ENCODE data around the gene SPATA20. TPM values are rescaled to one million over a fixed set of nuclear protein-coding genes. Genes with fewer than 3 reads are reported as not detected.

The SPATA20 gene
- polyA plus RNA-seq, 2 of the 4 experiments (the other 2 are of a cell fraction): 34.4 to 110 TPM

GRCh38 chr17:50557630-50558029 is 10.7 kb downstream of the SPATA20 start:
- Histone ChIP-seq H3K27ac (no peak overlapping the region), H3K4me3 (no peak overlapping the region), H3K4me2 (no peak overlapping the region), H3K9me3 (no peaks in the 10 kb centered on the region), H3K4me1 (peaks cover 16% of the 10 kb centered on the region)
- DNase-seq (ENCODE audit: low read depth in 1 of 2, low spot score in 1 of 2) (no peak), ATAC-seq (no peak), FAIRE-seq (no peak)
- 96% methylated on average over 4 of the region's 4 CpGs for WGBS (ENCODE audit: missing lambda C conversion rate)
- no peak for TF ChIP-seq RARB (CRISPR knock-in tag; IDR thresholded peaks at IDR 0.05)
- TF ChIP-seq RNF2 (IDR thresholded peaks at IDR 0.05; ENCODE audit: borderline replicate concordance, low read depth): no peak
- no peak for TF ChIP-seq EHMT2 (IDR thresholded peaks at IDR 0.05; ENCODE audit: low read depth)
- TF ChIP-seq POLR2A (IDR thresholded peaks at IDR 0.05; ENCODE audit: low read length): no peak
- TF ChIP-seq JUN (IDR thresholded peaks at IDR 0.05): no peak
- TF ChIP-seq PBX3 (IDR thresholded peaks at IDR 0.05): no peak
- no peak for TF ChIP-seq KDM5A (IDR thresholded peaks at IDR 0.05)
- TF ChIP-seq SMC3 (IDR thresholded peaks at IDR 0.05): no peak
- no peak for TF ChIP-seq ZC3H11A (IDR thresholded peaks at IDR 0.05)
- no peak for TF ChIP-seq HOXA7 (CRISPR knock-in tag; IDR thresholded peaks at IDR 0.05)
- TF ChIP-seq MAFK (IDR thresholded peaks at IDR 0.05; ENCODE audit: partially characterized antibody): no peak
- TF ChIP-seq JUNB (IDR thresholded peaks at IDR 0.05): no peak
- TF ChIP-seq HDAC2 (IDR thresholded peaks at IDR 0.05): no peak
- ChIA-PET CTCF (interaction anchor here (0.8 to 23.7 kb wide), 4 partner anchors 10 to 138 kb away, joined by 3 to 753 read pairs (median 20); partner anchors contain the start of genes ANKRD40 and SPATA20), POLR2A (interaction anchor here (0.5 kb wide), 1 partner anchor 141 kb away, joined by 5 read pairs; no protein-coding TSS in a partner anchor)

GRCh38 chr17:50558091-50558490 is 11.1 kb downstream of the SPATA20 start:
- H3K4me1 ChIP-seq: peaks cover 21% of the 10 kb centered on the region
- ChIA-PET CTCF (interaction anchor here (0.8 to 23.7 kb wide), 4 partner anchors 11 to 138 kb away, joined by 3 to 753 read pairs (median 20); partner anchors contain the start of genes ANKRD40 and SPATA20), POLR2A (interaction anchor here (0.5 kb wide), 1 partner anchor 140 kb away, joined by 5 read pairs; no protein-coding TSS in a partner anchor)
- ATAC-seq (no peak), DNase-seq (ENCODE audit: low read depth in 1 of 2, low spot score in 1 of 2) (peak in 1 of 2 experiments; percentile 37), FAIRE-seq (no peak)
- WGBS (ENCODE audit: missing lambda C conversion rate): 90% methylated on average over 4 of the region's 4 CpGs
- no peaks in the 10 kb centered on the region for H3K9me3 ChIP-seq
- H3K4me3 ChIP-seq: no peak overlapping the region
- H3K27ac ChIP-seq: no peak overlapping the region
- TF ChIP-seq RFX5 (IDR thresholded peaks at IDR 0.05) (no peak), CHD4 (IDR thresholded peaks at IDR 0.05; ENCODE audit: borderline replicate concordance) (no peak), CTCF (IDR thresholded peaks at IDR 0.05) (no peak), HOXB13 (CRISPR knock-in tag; IDR thresholded peaks at IDR 0.05; ENCODE audit: low read depth) (no peak), JUNB (IDR thresholded peaks at IDR 0.05) (no peak), MAFK (IDR thresholded peaks at IDR 0.05; ENCODE audit: partially characterized antibody) (no peak), HEYL (CRISPR knock-in tag; IDR thresholded peaks at IDR 0.05) (no peak), FOSL2 (IDR thresholded peaks at IDR 0.05) (no peak), FOSL2 (CRISPR knock-in tag; IDR thresholded peaks at IDR 0.05) (no peak), TP53 (CRISPR knock-in tag; IDR thresholded peaks at IDR 0.05) (no peak), HOXB5 (CRISPR knock-in tag; IDR thresholded peaks at IDR 0.05) (no peak), RARB (CRISPR knock-in tag; IDR thresholded peaks at IDR 0.05) (no peak), NPAS2 (CRISPR knock-in tag; IDR thresholded peaks at IDR 0.05; ENCODE audit: borderline replicate concordance) (no peak), ELK1 (IDR thresholded peaks at IDR 0.05; ENCODE audit: low read depth, low read length) (no peak), RNF2 (IDR thresholded peaks at IDR 0.05; ENCODE audit: borderline replicate concordance, low read depth) (no peak), ZC3H11A (IDR thresholded peaks at IDR 0.05) (no peak), FOXS1 (CRISPR knock-in tag; IDR thresholded peaks at IDR 0.05) (no peak), POLR2AphosphoS2 (conservative IDR thresholded peaks at IDR 0.05; ENCODE audit: low read length) (no peak)
- H3K4me2 ChIP-seq: no peak overlapping the region

All from A549 (cell line).